Measurements from ENCODE around the gene KIF6.

KIF6 gene

GRCh38 chr6:39664173-39664572 lies 61.0 kb downstream of the KIF6 start:
- no peak for DNase-seq (ENCODE audit: low read depth in 2 of 2)

DNA sequence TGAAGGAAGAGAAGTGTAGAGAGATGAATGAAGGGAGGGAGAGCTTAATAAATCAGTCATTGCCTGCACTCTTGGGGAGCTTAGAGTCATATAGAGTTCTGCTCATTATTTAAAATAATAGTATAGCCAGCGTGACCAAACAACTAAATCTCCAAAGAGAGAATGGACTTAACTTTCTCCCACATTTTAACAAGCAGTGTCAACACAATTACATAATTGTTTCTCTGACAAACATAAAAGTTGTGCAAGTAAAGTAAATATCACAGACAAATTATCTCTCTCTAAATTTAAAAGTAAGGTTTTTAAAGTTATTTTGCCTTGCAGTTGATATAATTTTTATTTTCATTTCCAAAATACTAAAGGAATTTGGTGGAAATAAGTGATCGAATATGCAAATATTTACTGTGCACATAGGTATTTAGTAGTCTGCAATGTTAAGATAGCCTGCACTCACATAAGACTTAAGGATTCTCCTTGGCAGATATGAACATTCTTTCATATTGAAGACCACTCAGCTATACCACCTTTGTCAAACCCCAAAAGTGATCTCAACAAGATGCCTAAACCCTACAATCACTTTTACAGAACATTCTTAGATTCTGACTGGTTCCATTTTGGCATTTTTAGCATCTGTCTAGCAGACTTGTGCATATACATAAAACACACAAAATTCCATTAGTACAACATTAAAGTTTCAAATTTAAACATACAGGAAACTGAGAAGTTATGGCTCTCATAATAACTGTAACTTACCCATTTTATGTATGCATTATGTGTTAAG lies 67.7 kb downstream of the KIF6 start:
- DNase-seq (ENCODE audit: low read depth in 2 of 2), result no peak

GRCh38 chr6:39654121-39654520 lies 71.1 kb downstream of the KIF6 start:
- no peak for DNase-seq (ENCODE audit: low read depth in 2 of 2)

DNA sequence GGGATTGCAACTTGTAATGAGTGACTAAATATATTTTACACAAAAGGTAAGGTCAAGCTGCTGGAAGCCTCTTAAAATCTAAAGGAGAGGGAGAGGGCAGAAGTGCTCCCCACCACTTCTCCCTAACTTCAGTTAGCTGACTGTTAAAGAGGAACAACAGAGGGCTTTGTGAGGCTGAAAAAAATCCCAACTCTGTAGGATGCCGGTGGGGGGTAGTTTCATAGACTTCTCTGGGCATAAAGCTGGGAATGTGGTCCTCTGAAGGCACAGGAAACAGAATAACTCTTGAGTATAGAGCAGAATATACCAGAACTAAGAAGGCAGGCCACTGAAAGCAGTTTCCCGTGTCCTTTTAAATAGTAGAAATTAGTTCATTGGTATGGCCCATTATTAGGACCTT lies 71.6 kb downstream of the KIF6 start:
- no peak for DNase-seq (ENCODE audit: low read depth in 2 of 2)

- no peak for DNase-seq (ENCODE audit: low read depth in 2 of 2)
These were observed 75.2 kb downstream of the KIF6 start for GRCh38 chr6:39649996-39650395.

GRCh38 chr6:39646751-39647420 lies 78.3 kb downstream of the KIF6 start:
- DNase-seq (ENCODE audit: low read depth in 2 of 2), result no peak

GRCh38 chr6:39642270-39642669 lies 82.9 kb downstream of the KIF6 start:
- DNase-seq (ENCODE audit: low read depth in 2 of 2), result no peak

- DNase-seq (ENCODE audit: low read depth in 2 of 2), result no peak
These were observed 86.9 kb downstream of the KIF6 start for GRCh38 chr6:39638126-39638822.

DNA sequence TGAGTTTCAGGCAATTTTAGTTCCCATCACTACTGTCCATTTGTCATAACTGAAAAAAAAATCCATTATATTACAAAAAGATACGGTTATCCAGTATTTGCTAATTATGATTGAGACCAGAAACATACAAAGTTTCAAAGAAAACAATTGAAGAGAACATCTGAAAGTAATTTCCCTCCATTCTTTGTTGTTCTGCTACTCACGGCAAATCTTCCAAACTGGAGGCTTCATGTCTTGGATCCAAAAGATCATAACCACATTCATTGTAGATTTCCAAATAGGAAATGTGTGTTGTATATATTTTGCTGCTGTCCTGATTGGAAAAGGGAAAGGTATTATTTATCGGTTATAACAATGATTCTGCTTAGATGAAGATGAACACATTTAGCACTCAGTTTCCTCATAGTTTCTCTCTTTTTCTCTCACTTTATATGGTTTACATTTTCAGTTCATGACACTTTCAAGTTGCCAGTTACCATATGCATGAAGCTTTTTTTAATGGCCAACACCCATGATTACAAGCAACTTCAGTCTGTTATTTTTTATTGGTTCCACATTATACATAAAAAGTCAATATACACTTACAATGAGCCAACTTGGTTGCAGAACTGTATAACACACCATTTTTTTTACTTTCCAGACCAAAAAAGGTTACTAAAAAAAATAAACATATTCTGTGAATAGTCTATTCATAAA lies 90.4 kb downstream of the KIF6 start:
- no peak for DNase-seq (ENCODE audit: low read depth in 2 of 2)

- no peak for DNase-seq (ENCODE audit: low read depth in 2 of 2)
These were observed 100.0 kb downstream of the KIF6 start for GRCh38 chr6:39625209-39625608.

DNA sequence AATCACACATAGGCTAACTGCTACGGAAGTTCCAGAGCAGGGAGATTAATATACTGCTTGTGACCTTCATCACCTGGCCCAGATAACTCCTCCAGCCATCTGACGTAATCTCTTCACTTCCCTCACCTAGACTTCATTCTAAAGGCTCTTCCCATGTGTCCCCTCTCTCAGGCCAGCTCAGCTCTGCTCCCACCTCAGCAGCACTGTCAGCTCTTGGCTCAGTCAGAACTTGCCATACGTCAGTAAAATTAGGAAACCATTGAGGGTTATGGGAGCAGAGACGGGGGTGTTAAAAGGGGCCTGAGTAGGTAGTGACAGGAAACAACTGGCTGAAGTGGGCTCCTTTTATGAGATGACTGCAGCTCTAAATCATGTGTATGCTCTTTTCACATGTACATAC lies 101.5 kb downstream of the KIF6 start:
- DNase-seq (ENCODE audit: low read depth in 2 of 2), result no peak

DNA sequence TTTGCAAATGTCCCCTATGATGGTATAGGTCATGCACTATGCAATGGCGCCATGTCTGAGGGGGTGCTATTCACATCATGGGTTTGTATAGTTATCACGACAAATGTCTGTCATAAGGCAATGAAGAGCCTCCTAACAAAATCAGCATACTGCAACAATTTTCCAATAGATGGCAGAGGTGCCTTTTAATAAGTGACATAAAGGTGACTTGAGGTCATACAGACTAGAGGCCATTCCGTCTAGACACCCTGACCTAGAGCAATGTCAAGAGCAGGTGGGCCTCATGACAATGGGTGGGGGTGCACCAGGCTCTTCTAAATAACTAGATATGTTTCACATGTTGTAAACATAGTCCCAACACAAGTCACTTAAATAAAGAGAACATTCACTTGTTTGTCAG lies 107.7 kb downstream of the KIF6 start:
- no peak for DNase-seq (ENCODE audit: low read depth in 2 of 2)

DNA sequence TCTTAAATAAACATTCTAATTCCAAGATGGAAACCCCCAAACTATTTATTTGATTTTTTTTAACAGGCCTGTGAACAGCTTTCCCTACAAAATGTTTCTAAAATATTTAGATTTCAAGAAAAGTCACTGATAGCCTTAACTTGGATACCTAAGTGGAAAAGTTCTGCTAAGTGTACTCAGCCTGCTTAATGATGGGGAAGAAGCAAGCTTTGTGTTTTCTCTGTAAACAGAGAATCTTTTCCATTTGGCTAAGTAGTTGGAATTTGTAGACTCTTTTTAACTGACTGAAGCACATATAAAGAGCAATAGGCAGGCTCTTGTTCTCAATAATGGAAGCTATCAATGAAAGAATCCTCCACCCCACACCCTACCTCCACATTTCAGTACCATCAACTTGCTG lies 108.2 kb downstream of the KIF6 start:
- no peak for DNase-seq (ENCODE audit: low read depth in 2 of 2)

- DNase-seq (ENCODE audit: low read depth in 2 of 2), result no peak
These were observed 109.6 kb downstream of the KIF6 start for GRCh38 chr6:39615622-39616021.

- DNase-seq (ENCODE audit: low read depth in 2 of 2), result no peak
These were observed 110.7 kb downstream of the KIF6 start for GRCh38 chr6:39614393-39614950.

DNA sequence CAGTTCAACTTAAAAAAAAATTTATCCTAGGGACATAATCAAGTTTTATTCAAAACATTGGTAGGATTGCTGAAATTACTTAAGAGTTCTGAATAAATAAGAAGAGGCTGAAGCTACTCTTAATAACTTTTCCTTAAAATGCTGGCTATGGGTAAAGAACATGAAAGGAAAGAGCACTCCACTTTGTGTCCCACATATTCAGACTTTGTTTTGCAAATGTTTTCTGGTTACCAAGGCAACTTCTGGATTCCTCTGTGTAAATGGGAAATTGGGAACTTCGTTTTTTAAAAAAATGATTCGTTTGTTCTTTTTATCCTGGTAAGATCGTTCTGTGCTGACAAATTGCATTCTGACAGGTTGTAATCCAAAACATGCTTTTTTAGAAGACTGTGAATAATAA lies 115.0 kb downstream of the KIF6 start:
- no peak for DNase-seq (ENCODE audit: low read depth in 2 of 2)

- no peak for DNase-seq (ENCODE audit: low read depth in 2 of 2)
These were observed 116.4 kb downstream of the KIF6 start for GRCh38 chr6:39608652-39609345.

GRCh38 chr6:39602601-39603519 lies 122.3 kb downstream of the KIF6 start:
- DNase-seq (ENCODE audit: low read depth in 2 of 2), result no peak

- DNase-seq (ENCODE audit: low read depth in 2 of 2), result no peak
These were observed 125.2 kb downstream of the KIF6 start for GRCh38 chr6:39599973-39600372.

- DNase-seq (ENCODE audit: low read depth in 2 of 2), result no peak
These were observed 125.9 kb downstream of the KIF6 start for GRCh38 chr6:39599341-39599740.
